Stimulated activated CD8-positive, alpha-beta memory T cell treated with anti-CD3 and anti-CD28 coated beads, Interleukin-4, amount 100 ng/mL, for 48 hours (primary cell): ENCODE measurements around the gene RHCE.
"Not testable (repeated sequence)": the region's sequence is repeated elsewhere in the genome, so short reads cannot be mapped to it uniquely, and the experiment has no call there.

Experiments
- DNase-seq: peaks from one replicate; pipeline ENCODE4 v3.0.0-alpha.2; 2020

The RHCE gene

DNA sequence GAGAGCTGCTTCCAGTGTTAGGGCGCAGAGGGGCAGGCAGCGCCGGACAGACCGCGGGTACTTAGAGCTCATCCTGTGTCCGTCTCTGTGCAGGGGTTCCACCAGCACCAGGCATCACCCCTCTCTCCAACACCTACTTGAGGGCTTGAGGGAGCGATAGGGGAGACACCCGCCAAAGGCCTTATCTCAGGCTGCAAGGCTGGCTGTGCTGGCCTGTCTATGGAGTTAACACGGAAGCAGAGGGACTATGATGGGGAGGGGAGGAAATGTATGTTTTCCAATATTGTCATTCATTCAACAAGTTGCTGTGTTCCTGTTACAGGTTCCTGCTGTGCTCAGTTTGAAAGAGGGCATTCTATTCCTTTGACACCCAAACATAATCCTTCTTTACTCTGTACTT, at the start of gene RHCE:
RHCE (minus strand) TSS at position 111 of the 400 bp plus-strand sequence; CDS start at position 72, 39 bp downstream.
- not testable (repeated sequence) for DNase-seq

- no peak for DNase-seq
Measured at GRCh38 chr1:25469177-25469576, 48.6 kb upstream of the RHCE start.

DNA sequence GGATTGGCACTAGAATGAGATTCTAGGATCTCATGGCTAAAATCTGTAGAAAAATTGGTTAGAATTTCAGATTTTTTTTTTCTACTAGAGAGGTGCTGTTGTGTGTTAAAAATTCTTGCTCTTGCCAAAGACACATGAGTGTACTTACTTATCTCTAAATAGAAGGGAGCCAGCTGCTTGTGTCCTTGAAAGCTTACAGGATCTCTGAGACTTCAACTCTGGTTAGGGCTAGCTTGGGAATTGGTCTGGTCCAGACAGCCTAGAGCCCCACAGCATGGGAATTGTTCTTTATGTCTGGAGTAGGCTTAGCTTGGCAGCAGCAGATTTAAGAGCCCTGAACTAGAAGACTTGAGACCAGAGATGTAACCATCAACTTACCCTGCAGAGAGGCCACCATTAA, 47.4 kb upstream of the RHCE start:
- DNase-seq, result no peak

GRCh38 chr1:25467616-25468015, 47.0 kb upstream of the RHCE start:
- no peak for DNase-seq

GRCh38 chr1:25467193-25467592, 46.6 kb upstream of the RHCE start:
- DNase-seq, result no peak

DNA sequence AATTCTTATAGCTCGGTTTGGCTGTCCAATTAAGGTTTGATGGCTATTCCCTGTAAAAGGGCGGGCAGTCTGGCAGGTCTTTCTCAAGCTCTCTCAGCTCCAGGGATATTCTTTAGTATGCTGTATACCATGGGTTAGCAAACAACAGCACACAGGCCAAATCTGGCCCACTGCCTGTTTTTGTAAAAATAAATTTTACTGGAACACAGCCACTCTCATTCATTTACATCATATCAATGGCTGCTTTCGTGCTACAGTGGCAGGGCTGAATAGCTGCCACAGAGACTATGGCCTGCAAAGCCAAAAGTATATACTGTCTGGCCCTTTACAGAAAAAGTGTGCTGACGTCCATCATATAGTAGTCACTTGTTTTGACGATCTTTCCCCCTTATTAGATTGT, 42.1 kb upstream of the RHCE start:
- no peak for DNase-seq

GRCh38 chr1:25461849-25462248, 41.2 kb upstream of the RHCE start:
- no peak for DNase-seq

- not testable (repeated sequence) for DNase-seq
Measured at GRCh38 chr1:25460816-25461215, 40.2 kb upstream of the RHCE start.

DNA sequence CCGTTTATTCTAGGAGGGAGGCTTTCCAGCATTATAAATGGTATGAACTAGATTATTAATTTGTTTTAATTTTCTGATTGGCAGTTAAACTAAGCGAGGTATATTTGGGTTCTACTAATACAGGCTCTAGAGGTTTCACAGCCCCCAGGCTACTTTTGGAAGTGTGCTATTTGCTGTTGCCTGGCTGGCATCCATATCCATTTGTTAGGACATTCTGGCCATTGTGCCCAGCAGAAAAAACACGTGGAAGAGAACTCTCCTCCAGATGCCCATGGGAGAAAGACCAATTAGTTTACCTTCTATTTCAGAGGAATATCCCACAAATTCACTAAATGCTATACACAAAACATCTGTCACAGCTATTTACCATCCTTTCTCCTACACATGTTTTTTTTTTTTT, 39.4 kb upstream of the RHCE start:
- DNase-seq, result no peak

DNA sequence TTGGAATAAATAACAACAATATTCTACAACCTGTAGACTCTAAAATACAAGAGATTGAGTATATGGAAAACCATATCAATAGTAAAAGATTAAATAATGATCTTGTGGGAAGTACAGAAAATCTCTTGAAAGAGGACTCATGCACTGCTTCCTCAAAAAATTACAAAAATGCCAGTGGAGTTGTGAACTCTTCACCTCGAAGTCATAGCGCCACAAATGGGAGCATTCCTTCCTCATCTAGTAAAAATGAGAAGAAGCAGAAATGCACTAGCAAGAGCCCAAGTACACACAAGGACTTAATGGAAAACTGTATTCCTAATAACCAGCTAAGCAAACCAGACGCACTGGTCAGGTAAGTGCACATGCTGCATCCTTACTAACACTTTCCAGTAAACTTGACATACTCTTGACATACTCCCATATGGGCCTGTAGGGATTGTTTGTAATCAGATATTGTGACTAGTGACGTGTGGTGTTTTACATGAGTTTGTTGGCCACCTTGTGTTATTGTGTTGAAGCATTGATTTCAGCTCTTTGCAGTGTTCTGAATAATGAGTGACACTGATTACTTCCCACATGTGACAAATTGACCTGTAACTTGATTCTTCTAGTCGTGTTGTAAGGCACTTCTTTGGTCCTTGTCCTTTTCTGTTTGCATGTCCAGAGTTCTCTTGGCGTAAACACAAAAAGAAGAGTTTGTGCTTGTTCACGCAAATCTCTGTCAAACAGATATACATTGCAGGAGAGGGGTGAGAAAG, 38.1 kb upstream of the RHCE start:
- DNase-seq, result no peak

GRCh38 chr1:25456502-25456901, 35.9 kb upstream of the RHCE start:
- no peak for DNase-seq

GRCh38 chr1:25451908-25452307, 31.3 kb upstream of the RHCE start:
- no peak for DNase-seq

DNA sequence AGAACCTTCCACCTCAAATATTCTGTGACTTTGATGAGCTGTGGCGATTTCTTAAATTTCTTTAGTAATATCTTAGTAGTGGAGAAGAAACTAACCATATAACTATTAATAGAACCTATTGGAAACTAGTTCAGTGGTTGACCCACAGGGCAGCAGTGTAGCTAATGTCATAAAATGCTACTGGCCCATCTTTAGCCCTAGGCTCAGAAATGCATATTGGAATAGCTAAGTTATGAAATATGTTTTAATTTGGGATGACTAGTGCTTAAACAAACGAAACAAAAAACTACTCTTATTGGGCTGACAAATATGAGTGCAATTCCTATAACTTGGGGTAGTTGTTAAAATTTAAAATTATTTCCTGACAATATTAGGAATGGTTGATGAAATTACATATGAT, 30.3 kb upstream of the RHCE start:
- no peak for DNase-seq

DNA sequence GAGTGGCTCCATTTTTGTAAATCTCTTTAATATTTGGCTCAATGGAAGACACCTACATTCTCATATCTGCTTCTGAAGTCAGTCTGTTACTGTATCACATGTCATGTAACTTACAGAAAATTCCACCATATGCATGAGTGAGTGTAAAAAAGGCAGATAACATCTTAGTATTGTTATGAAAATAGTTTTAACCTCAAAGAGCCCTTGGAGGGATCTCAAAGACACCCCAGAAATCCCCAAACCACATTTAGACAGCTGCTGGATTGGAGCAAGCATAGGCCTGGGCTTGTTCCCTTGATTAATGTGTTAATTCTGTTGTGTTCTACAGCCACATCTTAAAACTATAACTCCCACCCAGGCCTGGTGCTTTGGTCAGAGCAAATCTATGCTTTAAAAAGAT, 26.9 kb upstream of the RHCE start:
- no peak for DNase-seq

GRCh38 chr1:25445993-25446538, 25.4 kb upstream of the RHCE start:
- DNase-seq, result no peak

GRCh38 chr1:25444604-25445003, 24.0 kb upstream of the RHCE start:
- DNase-seq, result not testable (repeated sequence)

GRCh38 chr1:25443030-25443699, 22.5 kb upstream of the RHCE start:
- DNase-seq, result no peak

DNA sequence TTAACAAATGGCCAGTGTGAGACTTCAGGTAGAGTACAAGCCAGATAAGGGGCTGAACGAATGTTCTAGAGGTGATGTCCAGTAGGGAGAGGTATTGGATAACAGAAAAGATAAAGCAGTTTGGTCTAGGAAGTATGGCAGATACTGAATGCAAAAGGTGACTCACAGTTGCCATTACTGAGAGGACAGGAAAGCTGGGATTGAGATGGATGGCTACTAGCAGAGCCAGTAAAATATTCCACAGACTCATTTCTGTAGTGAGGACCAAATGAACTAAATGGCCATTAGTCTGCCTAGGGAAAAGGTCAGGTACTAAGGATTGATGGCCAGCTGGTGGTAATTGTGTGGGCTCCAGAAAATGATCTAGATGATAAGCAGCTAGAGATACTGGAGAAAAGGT, 21.6 kb upstream of the RHCE start:
- no peak for DNase-seq

- no peak for DNase-seq
Measured at GRCh38 chr1:25439287-25439686, 18.7 kb upstream of the RHCE start.

GRCh38 chr1:25437672-25438071, 17.0 kb upstream of the RHCE start:
- no peak for DNase-seq

GRCh38 chr1:25435397-25436108, 14.9 kb upstream of the RHCE start:
- DNase-seq, result no peak

DNA sequence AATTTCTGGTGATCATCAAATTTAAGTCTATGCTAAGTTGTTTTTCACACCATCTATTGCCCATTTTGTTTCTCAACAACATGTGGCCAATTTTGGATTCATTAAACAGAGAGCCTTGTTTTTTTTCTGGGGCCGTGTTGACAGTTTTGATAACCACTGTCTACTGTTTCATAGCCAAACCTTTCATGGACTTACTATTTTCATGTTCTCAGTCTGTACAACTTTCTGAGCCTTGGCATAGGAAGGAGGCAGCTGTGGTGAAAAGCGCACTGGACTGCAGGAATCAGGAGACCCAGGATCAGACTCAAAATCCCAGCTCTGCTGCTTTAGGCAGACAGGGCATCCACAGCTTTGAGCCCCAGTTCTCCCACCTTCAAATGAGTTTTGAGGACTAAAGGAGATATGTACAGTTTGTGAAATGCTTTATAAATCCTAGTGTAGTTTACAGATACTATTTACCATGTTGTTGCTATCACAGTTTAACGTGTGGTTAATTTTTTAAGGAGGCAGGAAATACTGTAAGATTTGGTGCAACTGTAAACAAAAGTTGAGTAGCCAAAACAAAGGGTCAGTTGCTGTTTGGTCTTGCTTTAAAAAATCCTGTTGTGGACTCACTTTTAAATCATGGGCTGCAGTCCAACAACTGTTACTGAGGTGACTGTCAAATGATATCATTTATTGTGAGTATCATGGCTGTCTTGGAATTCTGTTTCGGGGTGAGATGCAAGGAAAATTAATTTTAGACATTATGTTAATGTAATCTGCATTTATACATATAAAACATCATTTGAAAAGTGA, 13.0 kb upstream of the RHCE start:
- no peak for DNase-seq
